ENCODE results near the gene SH3PXD2A. TPM values are rescaled to one million over a fixed set of nuclear protein-coding genes. Genes with fewer than 3 reads are reported as not detected.

Gene SH3PXD2A
- total RNA-seq, 1 donor from 2014 or later, result 17.3 TPM

DNA sequence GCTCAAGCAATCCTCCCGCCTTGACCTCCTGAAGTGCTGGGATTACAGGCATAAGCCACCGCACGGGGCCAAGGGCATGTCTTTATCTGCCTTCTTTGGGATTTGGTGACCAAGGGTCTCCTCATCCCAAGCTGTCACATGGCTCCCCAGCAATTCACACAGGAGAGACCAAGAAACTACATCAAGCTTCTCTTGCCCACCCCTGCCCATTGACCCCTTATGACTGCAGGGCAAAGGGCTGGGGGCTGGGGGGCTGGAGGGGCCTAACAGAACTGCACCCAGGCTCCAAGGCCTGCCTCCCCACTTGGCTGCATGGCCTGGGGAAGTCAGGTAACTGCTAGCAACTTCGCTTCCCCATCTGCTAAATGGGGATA is 137.1 kb downstream of the SH3PXD2A start:
- H3K9ac ChIP-seq (ENCODE audit: low read length), result no peak overlapping the region
- no peak overlapping the region for H3K27ac ChIP-seq (ENCODE audit: low read depth, low read length)
- DNase-seq (ENCODE audit: low read depth) (no peak), FAIRE-seq (no peak)
- no peaks in the 10 kb centered on the region for H3K9me3 ChIP-seq (ENCODE audit: insufficient read depth, low read depth, low read length)
- H2AFZ ChIP-seq (ENCODE audit: low read depth, low read length), result no peak overlapping the region
- H3K9me3 Mint-ChIP-seq (ENCODE audit: unreplicated experiment), result no peaks in the 10 kb centered on the region
- no peak for TF ChIP-seq EZH2 (IDR thresholded peaks at IDR 0.05; ENCODE audit: insufficient read depth, low read length)
- H4K20me1 ChIP-seq (ENCODE audit: insufficient read depth, low read length), result no peaks in the 10 kb centered on the region
- no peaks in the 10 kb centered on the region for H3K27me3 Mint-ChIP-seq (ENCODE audit: low read depth, unreplicated experiment)
- H3K36me3 Mint-ChIP-seq (ENCODE audit: low read depth, unreplicated experiment), result peaks cover 8% of the 10 kb centered on the region
- no peak overlapping the region for H3K4me3 ChIP-seq (ENCODE audit: insufficient read depth, low read depth, low read length)
- no peaks in the 10 kb centered on the region for H3K79me2 ChIP-seq (ENCODE audit: insufficient read depth, low read length)
- H3K27me3 ChIP-seq (ENCODE audit: insufficient read depth, low read length), result no peaks in the 10 kb centered on the region
- H3K4me2 ChIP-seq (ENCODE audit: low read length), result no peak overlapping the region
- H3K27ac Mint-ChIP-seq (ENCODE audit: unreplicated experiment), result no peak overlapping the region
- H3K4me1 ChIP-seq (ENCODE audit: insufficient read depth, low read length), result peaks cover 19% of the 10 kb centered on the region
- peaks cover 22% of the 10 kb centered on the region for H3K4me1 Mint-ChIP-seq (ENCODE audit: low read depth, unreplicated experiment)
- H3K36me3 ChIP-seq (ENCODE audit: insufficient read depth, low read length), result no peaks in the 10 kb centered on the region
- H3K4me3 Mint-ChIP-seq (ENCODE audit: unreplicated experiment), result no peak overlapping the region

DNA sequence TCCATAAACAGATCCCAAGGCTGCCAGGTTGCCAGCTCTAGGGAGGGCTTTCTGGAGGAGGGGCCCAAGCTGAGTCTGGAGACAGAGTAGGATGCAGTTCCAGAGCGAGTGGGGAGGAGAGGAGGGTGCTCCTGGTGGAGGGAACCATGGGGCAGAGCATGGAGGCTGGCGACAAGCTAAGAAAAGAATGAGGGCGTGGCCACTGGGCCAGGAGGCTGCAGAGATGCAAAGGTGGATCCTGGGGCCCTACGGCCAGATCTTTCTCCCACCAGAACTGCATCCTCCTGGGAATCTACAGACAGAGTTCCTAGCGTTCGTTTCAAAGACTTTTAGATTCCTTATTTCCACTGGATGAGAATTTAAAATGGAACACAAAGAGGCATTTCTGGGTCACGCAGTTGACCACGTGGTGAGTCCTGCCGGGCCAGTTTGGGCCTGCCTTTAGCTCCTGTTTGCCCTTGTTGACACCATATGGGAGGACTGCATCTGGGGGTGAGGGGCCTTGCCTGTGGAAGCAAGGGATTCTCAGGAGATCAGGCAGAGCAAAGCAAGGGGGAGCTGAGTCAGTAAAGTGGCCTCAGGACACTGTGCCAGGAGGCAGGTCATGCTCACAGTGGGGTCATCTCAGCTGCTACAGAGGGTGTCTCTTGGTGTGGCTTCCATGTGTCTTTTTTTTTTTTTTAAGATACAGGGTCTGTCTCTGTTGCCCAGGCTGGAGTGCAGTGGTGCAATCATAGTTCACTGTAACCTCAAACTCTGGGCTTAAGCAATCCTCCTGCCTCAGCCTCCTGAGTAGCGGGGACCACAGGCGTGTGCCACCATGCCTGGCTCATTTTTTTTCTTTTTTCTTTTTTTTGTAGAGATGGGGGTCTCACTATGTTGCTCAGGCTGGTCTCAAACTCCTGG is 137.8 kb downstream of the SH3PXD2A start:
- H3K9me3 Mint-ChIP-seq (ENCODE audit: unreplicated experiment), result no peaks in the 10 kb centered on the region
- H3K36me3 ChIP-seq (ENCODE audit: insufficient read depth, low read length), result no peaks in the 10 kb centered on the region
- no peak for DNase-seq (ENCODE audit: low read depth)
- H3K9ac ChIP-seq (ENCODE audit: low read length), result no peak overlapping the region
- TF ChIP-seq, protein P1, sequence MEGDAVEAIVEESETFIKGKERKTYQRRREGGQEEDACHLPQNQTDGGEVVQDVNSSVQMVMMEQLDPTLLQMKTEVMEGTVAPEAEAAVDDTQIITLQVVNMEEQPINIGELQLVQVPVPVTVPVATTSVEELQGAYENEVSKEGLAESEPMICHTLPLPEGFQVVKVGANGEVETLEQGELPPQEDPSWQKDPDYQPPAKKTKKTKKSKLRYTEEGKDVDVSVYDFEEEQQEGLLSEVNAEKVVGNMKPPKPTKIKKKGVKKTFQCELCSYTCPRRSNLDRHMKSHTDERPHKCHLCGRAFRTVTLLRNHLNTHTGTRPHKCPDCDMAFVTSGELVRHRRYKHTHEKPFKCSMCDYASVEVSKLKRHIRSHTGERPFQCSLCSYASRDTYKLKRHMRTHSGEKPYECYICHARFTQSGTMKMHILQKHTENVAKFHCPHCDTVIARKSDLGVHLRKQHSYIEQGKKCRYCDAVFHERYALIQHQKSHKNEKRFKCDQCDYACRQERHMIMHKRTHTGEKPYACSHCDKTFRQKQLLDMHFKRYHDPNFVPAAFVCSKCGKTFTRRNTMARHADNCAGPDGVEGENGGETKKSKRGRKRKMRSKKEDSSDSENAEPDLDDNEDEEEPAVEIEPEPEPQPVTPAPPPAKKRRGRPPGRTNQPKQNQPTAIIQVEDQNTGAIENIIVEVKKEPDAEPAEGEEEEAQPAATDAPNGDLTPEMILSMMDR (IDR thresholded peaks at IDR 0.05; ENCODE audit: insufficient read depth, low read depth, low read length), result no peak
- TF ChIP-seq EZH2 (IDR thresholded peaks at IDR 0.05; ENCODE audit: insufficient read depth, low read length), result no peak
- no peaks in the 10 kb centered on the region for H3K9me3 ChIP-seq (ENCODE audit: insufficient read depth, low read depth, low read length)
- no peak overlapping the region for H3K4me2 ChIP-seq (ENCODE audit: low read length)
- no peak overlapping the region for H3K4me3 Mint-ChIP-seq (ENCODE audit: unreplicated experiment)
- no peaks in the 10 kb centered on the region for H4K20me1 ChIP-seq (ENCODE audit: insufficient read depth, low read length)
- H3K4me3 ChIP-seq (ENCODE audit: insufficient read depth, low read depth, low read length), result no peak overlapping the region
- H3K27me3 ChIP-seq (ENCODE audit: insufficient read depth, low read length), result no peaks in the 10 kb centered on the region
- no peak for FAIRE-seq
- H3K27me3 Mint-ChIP-seq (ENCODE audit: low read depth, unreplicated experiment), result no peaks in the 10 kb centered on the region
- peaks cover 5% of the 10 kb centered on the region for H3K36me3 Mint-ChIP-seq (ENCODE audit: low read depth, unreplicated experiment)
- H3K4me1 Mint-ChIP-seq (ENCODE audit: low read depth, unreplicated experiment), result peaks cover 25% of the 10 kb centered on the region
- H3K79me2 ChIP-seq (ENCODE audit: insufficient read depth, low read length), result no peaks in the 10 kb centered on the region
- H3K27ac Mint-ChIP-seq (ENCODE audit: unreplicated experiment), result no peak overlapping the region
- H3K27ac ChIP-seq (ENCODE audit: low read depth, low read length), result no peak overlapping the region
- peaks cover 19% of the 10 kb centered on the region for H3K4me1 ChIP-seq (ENCODE audit: insufficient read depth, low read length)
- no peak overlapping the region for H2AFZ ChIP-seq (ENCODE audit: low read depth, low read length)

DNA sequence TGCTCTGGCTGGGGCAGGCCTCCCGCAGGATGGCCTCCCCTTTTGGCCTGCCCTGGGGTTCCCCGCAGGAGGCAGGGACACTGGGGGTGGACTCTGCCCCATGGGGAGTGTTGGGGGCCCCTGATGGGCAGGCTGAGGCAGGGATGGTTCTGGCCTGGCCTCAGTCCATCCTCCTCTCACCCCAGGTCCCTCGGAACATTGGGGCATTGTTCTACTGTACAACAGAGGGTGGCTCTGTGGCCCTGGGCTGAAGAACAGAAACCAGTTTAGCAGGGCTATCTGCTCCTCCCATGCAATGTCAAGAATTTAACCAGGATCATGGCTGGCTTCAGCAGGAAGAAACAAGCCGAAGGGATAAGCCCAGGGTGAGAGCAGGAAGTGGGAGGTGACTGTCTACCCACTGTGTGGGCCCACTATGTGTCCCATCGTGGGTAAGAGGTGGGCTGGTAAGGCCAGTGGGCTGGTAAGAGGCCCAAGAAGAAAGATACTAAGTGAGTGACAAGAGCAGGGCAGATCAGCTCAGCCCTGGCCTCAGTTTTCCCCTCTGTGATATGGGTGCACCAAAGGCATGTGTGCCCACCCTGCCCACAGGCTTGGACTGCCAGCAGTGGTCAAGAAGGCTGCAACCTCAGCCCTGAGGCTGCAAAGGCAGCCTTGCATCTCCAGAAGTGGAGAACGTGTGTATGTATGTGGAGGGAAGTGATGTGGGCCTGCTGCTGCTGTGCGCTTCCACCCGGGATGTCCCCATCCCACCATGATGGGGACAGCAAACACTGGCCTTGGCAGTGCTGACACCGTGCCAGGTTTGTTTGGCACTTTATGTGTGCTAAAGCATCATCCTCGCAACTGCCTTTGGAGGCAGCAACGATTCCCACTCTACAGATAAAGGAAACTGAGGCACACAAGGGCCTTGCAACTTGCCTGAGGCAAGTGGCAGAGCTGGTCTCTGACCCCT is 138.9 kb downstream of the SH3PXD2A start:
- Histone ChIP-seq H3K4me1 (ENCODE audit: insufficient read depth, low read length) (peaks cover 19% of the 10 kb centered on the region), H2AFZ (ENCODE audit: low read depth, low read length) (no peak overlapping the region), H4K20me1 (ENCODE audit: insufficient read depth, low read length) (no peaks in the 10 kb centered on the region), H3K9me3 (ENCODE audit: insufficient read depth, low read depth, low read length) (no peaks in the 10 kb centered on the region), H3K27ac (ENCODE audit: low read depth, low read length) (no peak overlapping the region), H3K27me3 (ENCODE audit: insufficient read depth, low read length) (no peaks in the 10 kb centered on the region), H3K79me2 (ENCODE audit: insufficient read depth, low read length) (no peaks in the 10 kb centered on the region), H3K9ac (ENCODE audit: low read length) (peak overlapping the region; percentile 58), H3K36me3 (ENCODE audit: insufficient read depth, low read length) (no peaks in the 10 kb centered on the region), H3K4me3 (ENCODE audit: insufficient read depth, low read depth, low read length) (no peak overlapping the region), H3K4me2 (ENCODE audit: low read length) (no peak overlapping the region)
- no peak for DNase-seq (ENCODE audit: low read depth)
- peak overlapping the region; percentile 28 for H3K27ac Mint-ChIP-seq (ENCODE audit: unreplicated experiment)
- H3K36me3 Mint-ChIP-seq (ENCODE audit: low read depth, unreplicated experiment), result peaks cover 5% of the 10 kb centered on the region
- H3K4me3 Mint-ChIP-seq (ENCODE audit: unreplicated experiment), result no peak overlapping the region
- H3K9me3 Mint-ChIP-seq (ENCODE audit: unreplicated experiment), result no peaks in the 10 kb centered on the region
- peaks cover 25% of the 10 kb centered on the region for H3K4me1 Mint-ChIP-seq (ENCODE audit: low read depth, unreplicated experiment)
- no peaks in the 10 kb centered on the region for H3K27me3 Mint-ChIP-seq (ENCODE audit: low read depth, unreplicated experiment)
- TF ChIP-seq, protein P1 (IDR thresholded peaks at IDR 0.05; ENCODE audit: insufficient read depth, low read depth, low read length), result no peak
- TF ChIP-seq EZH2 (IDR thresholded peaks at IDR 0.05; ENCODE audit: insufficient read depth, low read length), result no peak
- FAIRE-seq, result no peak
